T-cell (primary cell): ENCODE results near the gene FAM43A. TPM values are rescaled to one million over a fixed set of nuclear protein-coding genes. Genes with fewer than 3 reads are reported as not detected.
A peak's percentile ranks its signal among the peaks of the same experiment; 100 is the strongest.

Experiments
- ATAC-seq, 4 experiments: fragments of 200-7000 bp in 3 of 4; fragments of 150-1000 bp in 1 of 4; cut with Tn5 transposase; replicated peaks in 1 of 4; 1 replicate in 3 of 4; 2 replicates in 1 of 4; pipeline ENCODE4 v1.10.0; 2021; ENCODE audit warnings: moderate library complexity in 3 of 4, mild to moderate bottlenecking in 2 of 4, moderate number of reproducible peaks in 1 of 4
- CTCF ChIA-PET, 2 donors: fragments of 300-600 bp; sonication (Branson Sonifier 250); formaldehyde crosslinking; loops; one replicate each; lab custom pipeline; 2022; ENCODE audit warnings: antibody characterized with exemption in 2 of 2; lab: Charles Lee
- POLR2A ChIA-PET, 2 donors: fragments of 300-600 bp; sonication (Branson Sonifier 250); formaldehyde crosslinking; loops; one replicate each; lab custom pipeline; 2022; ENCODE audit warnings: antibody characterized with exemption in 2 of 2; lab: Charles Lee
- DNase-seq, 35 experiments: peaks; one replicate each; pipeline versions ENCODE4 v3.0.0 to v3.0.0-alpha.2; 2013 to 2023
- H3K27ac ChIP-seq: one replicate; pipeline ENCODE4 v1.5.1; 2013; ENCODE audit warnings: low read length
- H3K27me3 ChIP-seq, 2 experiments: replicated peaks in 1 of 2; 1 replicate in 1 of 2; 2 replicates in 1 of 2; pipeline versions ENCODE4 v1.6.1 to v1.7.0; 2013; ENCODE audit warnings: low read length in 1 of 2, mixed read lengths in 1 of 2; ENCODE audit not compliant: control insufficient read depth in 2 of 2, insufficient read depth in 2 of 2; ENCODE audit errors: extremely low read depth in 1 of 2
- H3K36me3 ChIP-seq, 2 donors: 1 replicate in 1 of 2; 2 replicates in 1 of 2; pipeline versions ENCODE4 v1.6.1 to v1.7.0; 2013; ENCODE audit warnings: low read length in 1 of 2; ENCODE audit not compliant: control insufficient read depth in 2 of 2, insufficient read depth in 1 of 2; ENCODE audit errors: extremely low read depth in 1 of 2
- H3K4me1 ChIP-seq, 2 experiments: 1 replicate in 1 of 2; 2 replicates in 1 of 2; pipeline versions ENCODE4 v1.6.1 to v1.7.0; 2013; ENCODE audit warnings: low read length in 2 of 2, mixed read lengths in 1 of 2; ENCODE audit not compliant: insufficient read depth in 2 of 2, control insufficient read depth in 1 of 2; ENCODE audit errors: extremely low read depth in 1 of 2
- H3K4me3 ChIP-seq, 2 donors: 1 replicate in 1 of 2; 2 replicates in 1 of 2; pipeline versions ENCODE4 v1.5.1 to v1.7.0; 2013; ENCODE audit warnings: mild to moderate bottlenecking in 2 of 2, low read length in 1 of 2, moderate library complexity in 1 of 2; ENCODE audit not compliant: control insufficient read depth in 1 of 2; ENCODE audit errors: extremely low read depth in 1 of 2
- H3K9me3 ChIP-seq: 2 replicates; pipeline ENCODE4 v1.7.0; 2013
- H3K27ac Mint-ChIP-seq, 2 donors: one replicate each; pipeline ENCODE4 v1.8.0; 2020 to 2021; ENCODE audit warnings: mild to moderate bottlenecking in 2 of 2, mixed read lengths in 2 of 2
- H3K27me3 Mint-ChIP-seq, 2 donors: one replicate each; pipeline ENCODE4 v1.8.0; 2021 to 2022; ENCODE audit warnings: mixed read lengths in 2 of 2
- H3K36me3 Mint-ChIP-seq: one replicate; pipeline ENCODE4 v1.8.0; 2021; ENCODE audit warnings: mixed read lengths
- H3K4me1 Mint-ChIP-seq, 3 donors: one replicate each; pipeline ENCODE4 v1.8.0; 2020 to 2022; ENCODE audit warnings: mixed read lengths in 3 of 3, mild to moderate bottlenecking in 1 of 3
- H3K4me3 Mint-ChIP-seq, 3 donors: one replicate each; pipeline ENCODE4 v1.8.0; 2020 to 2022; ENCODE audit warnings: mild to moderate bottlenecking in 3 of 3, mixed read lengths in 3 of 3, moderate library complexity in 3 of 3
- H3K9me3 Mint-ChIP-seq, 3 donors: one replicate each; pipeline ENCODE4 v1.8.0; 2020 to 2022; ENCODE audit warnings: mixed read lengths in 3 of 3
- WGBS: methylation state at CpG from one replicate; pipeline ENCODE4 v1.1.5; 2013; ENCODE audit warnings: missing lambda C conversion rate; ENCODE audit not compliant: insufficient coverage; 5-methylcytosine and 5-hydroxymethylcytosine counted together
- total RNA-seq, 35 experiments: library from RNA in 6 of 35; stranded (reverse) in 6 of 35; fragments of 120-200 nt in 1 of 35; gene quantifications; one replicate each; pipeline versions ENCODE4 v1.2.1 to v1.2.4 and lab custom pipeline; 2013 to 2026

The FAM43A gene
- total RNA-seq, 5 donors from 2014 or later (not counting 1 experiment from before 2014, with no cell fraction given), result 2.2 to 14.2 (median 8.1) TPM

DNA sequence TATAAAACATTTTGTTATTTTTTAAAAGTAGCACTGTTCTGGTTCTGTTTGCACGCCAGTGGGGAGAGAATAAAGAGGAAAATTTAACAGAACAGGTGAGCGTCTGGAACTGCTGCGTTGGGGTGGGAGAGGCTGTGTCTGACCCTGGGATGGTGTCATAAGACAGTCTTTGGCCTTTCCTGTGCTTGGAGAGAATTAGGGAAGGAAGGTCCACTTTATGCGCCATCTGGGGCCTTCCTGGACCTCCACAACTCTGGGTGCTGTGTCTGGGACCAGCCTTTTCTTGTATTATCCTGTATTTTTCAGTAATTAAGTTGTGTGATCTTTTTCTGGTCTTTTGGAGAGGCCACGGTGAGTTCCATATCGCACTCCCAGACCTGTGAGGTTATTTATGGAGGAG lies 3.3 kb downstream of the FAM43A start:
- ATAC-seq (no peak), DNase-seq (no peak)
- no peaks in the 10 kb centered on the region for H3K9me3 ChIP-seq
- POLR2A ChIA-PET, result interaction anchor here (0.6 to 3.1 kb wide), 4 partner anchors 16 to 50 kb away, joined by 3 to 19 read pairs (median 6); no protein-coding TSS in a partner anchor
- H3K27me3 ChIP-seq, result peaks cover 0 to 21% of the 10 kb centered on the region in 2 experiments
- no peaks in the 10 kb centered on the region for H3K36me3 ChIP-seq
- H3K27ac ChIP-seq, result peak overlapping the region; percentile 49
- Mint-ChIP-seq H3K27ac (peak overlapping the region; percentile 57 to 66), H3K4me1 (peaks cover 35 to 51% (median 40%) of the 10 kb centered on the region in 3 donors), H3K27me3 (peaks cover 13 to 17% of the 10 kb centered on the region in 2 donors), H3K4me3 (peak overlapping the region; percentile 67 to 95 (median 69)), H3K36me3 (no peaks in the 10 kb centered on the region), H3K9me3 (no peaks in the 10 kb centered on the region)
- no peak overlapping the region for H3K4me3 ChIP-seq
- peaks cover 19 to 43% of the 10 kb centered on the region in 2 experiments for H3K4me1 ChIP-seq
- WGBS, result 90% methylated on average over 4 of the region's 6 CpGs
- CTCF ChIA-PET, result interaction anchor here (0.7 to 1.5 kb wide), 3 partner anchors 18 to 1059 kb away, joined by 3 to 10 read pairs (median 3); no protein-coding TSS in a partner anchor

DNA sequence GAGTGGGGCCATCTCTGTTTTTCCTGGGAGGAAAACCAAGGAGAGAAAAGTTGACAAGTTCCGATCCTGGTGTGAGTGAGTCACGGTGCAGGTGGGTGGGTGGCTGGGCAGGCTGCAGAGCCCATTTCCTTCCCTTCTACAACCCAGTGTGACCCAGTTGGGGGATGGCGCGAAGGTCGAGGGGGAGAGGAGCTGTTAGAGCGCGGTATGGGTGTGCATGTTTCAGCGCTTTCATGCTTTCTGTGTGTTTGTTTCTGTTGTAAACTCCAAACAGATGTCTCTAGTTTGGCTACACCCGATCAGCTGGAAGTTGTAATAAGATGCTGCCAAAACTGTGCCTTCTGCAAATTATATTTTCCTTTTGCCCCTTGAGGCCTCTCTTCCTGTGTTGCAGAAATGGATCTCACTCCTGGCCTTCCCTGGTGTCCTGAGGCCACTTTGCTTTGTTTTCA lies 3.8 kb downstream of the FAM43A start:
- Mint-ChIP-seq H3K27me3 (peaks cover 16 to 17% of the 10 kb centered on the region in 2 donors), H3K4me3 (peak overlapping the region in 2 of 3 donors; percentile 69 to 95)

DNA sequence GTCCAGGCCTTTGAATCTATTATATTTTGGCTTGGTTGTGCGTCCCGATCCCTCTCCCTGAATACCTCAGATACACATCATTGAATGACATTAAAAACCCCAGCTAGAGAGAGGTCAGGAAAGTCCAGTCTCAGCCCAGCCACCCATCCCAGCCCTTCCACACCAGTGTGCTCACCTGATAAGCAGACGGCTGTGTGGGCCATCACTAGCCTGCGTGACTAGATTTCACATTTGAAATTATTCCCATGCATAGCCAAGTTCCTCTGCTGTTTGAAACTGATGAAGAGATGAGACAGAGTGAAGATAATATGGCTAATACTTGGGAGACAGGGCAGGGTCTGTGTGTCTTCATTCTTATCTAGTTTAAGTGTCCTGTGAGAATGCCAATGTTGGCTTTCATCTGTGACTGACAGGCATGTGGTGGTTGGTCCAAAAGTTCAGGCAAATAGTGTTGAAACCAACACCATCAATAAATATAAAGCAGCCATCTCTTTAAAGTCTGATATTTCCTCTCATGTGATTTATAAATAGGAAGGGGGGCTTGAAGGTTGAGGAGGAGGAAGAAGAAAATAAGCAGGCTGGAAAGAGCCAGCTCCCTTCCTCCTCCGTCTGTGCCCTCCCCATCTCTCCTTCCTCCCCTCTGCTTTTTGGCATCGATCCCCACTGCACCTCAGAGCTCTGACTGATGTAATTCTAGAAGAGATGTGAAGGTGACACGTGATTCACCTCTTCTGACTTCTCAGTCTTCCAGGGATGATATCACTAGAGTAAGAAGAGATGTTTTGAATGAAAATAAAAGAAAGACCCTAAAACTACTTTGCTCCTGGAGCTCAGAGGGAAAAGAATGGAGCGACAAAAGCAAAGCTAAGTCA lies 5.1 kb downstream of the FAM43A start:
- ATAC-seq (no peak), DNase-seq (no peak)
- Mint-ChIP-seq H3K27me3 (peaks cover 14% of the 10 kb centered on the region in 2 donors), H3K4me3 (no peak overlapping the region), H3K36me3 (no peaks in the 10 kb centered on the region), H3K9me3 (no peaks in the 10 kb centered on the region), H3K4me1 (peaks cover 24 to 34% (median 28%) of the 10 kb centered on the region in 3 donors), H3K27ac (peak overlapping the region in 1 of 2 donors; percentile 23)
- no peak overlapping the region for H3K4me3 ChIP-seq
- H3K9me3 ChIP-seq, result no peaks in the 10 kb centered on the region
- H3K4me1 ChIP-seq, result peaks cover 14 to 32% of the 10 kb centered on the region in 2 experiments
- CTCF ChIA-PET, result no interaction called here
- no peaks in the 10 kb centered on the region for H3K36me3 ChIP-seq
- 100% methylated on average over 3 of the region's 8 CpGs for WGBS
- H3K27me3 ChIP-seq, result peaks cover 0 to 28% of the 10 kb centered on the region in 2 experiments
- POLR2A ChIA-PET, result interaction anchor here in 1 of 2 donors (0.6 kb wide), 1 partner anchor 198 kb away, joined by 3 read pairs; no protein-coding TSS in a partner anchor
- no peak overlapping the region for H3K27ac ChIP-seq

More for the DNA sequence above, 3.8 kb downstream of the FAM43A start:
- no peaks in the 10 kb centered on the region for H3K9me3 ChIP-seq
- DNase-seq (peak in 8 of 35 experiments; percentile 4 to 22 (median 14)), ATAC-seq (no peak)
- H3K4me1 ChIP-seq, result peaks cover 19 to 43% of the 10 kb centered on the region in 2 experiments
- H3K27me3 ChIP-seq, result peaks cover 0 to 21% of the 10 kb centered on the region in 2 experiments
- H3K4me3 ChIP-seq, result no peak overlapping the region
- 33% methylated on average over 1 of the region's 9 CpGs for WGBS
- no peaks in the 10 kb centered on the region for H3K36me3 ChIP-seq
- peak overlapping the region; percentile 49 for H3K27ac ChIP-seq
- no peaks in the 10 kb centered on the region for H3K36me3 Mint-ChIP-seq
- peak overlapping the region; percentile 57 to 66 for H3K27ac Mint-ChIP-seq
- ChIA-PET POLR2A (interaction anchor here (0.6 to 3.1 kb wide), 3 partner anchors 18 to 50 kb away, joined by 3 to 19 read pairs (median 3); no protein-coding TSS in a partner anchor), CTCF (interaction anchor here in 1 of 2 donors (0.7 kb wide), 1 partner anchor 80 kb away, joined by 3 read pairs; no protein-coding TSS in a partner anchor)
- H3K9me3 Mint-ChIP-seq, result no peaks in the 10 kb centered on the region
- peaks cover 35 to 46% (median 35%) of the 10 kb centered on the region in 3 donors for H3K4me1 Mint-ChIP-seq

DNA sequence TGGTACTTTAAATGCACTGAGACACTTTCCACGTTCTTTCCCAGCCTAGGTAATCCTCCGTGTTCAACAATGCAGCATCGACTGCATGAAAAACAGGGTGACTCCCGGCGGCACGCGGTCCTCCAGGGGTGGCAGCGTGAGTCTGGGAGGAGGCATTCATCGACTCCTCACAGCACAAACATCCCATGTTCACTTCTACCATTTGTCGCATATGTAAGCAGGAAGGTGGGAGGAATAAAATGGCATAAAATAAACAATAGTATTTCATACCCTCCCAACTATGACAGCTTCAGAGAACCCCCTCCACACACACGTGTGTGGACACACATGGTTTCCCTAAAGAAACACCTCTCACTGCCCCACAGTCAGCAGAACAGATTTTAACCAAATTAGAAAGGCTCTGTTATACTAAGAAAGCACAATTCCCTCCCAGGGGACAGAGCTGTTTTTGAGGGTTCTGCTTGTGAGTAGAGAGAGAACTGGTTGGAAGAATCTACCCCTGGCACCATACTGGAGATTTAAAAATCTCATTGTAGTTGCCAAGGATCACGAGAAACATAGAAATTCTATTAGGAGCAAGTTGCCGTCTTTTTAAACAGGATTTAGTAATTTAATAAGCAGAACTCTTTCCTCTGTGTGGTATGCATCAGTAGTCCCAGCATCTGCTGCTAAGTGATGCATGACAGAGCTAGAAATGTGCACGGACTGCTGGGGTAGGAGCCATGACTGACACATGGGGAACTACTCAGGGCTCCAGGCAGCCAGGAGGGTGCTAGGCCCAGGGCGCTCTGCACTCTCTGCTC lies 6.0 kb downstream of the FAM43A start:
- Histone ChIP-seq H3K9me3 (no peaks in the 10 kb centered on the region), H3K36me3 (no peaks in the 10 kb centered on the region), H3K27me3 (peaks cover 0 to 21% of the 10 kb centered on the region in 2 experiments), H3K4me3 (no peak overlapping the region), H3K27ac (no peak overlapping the region), H3K4me1 (peaks cover 12 to 25% of the 10 kb centered on the region in 2 experiments)
- peaks cover 21 to 38% (median 25%) of the 10 kb centered on the region in 3 donors for H3K4me1 Mint-ChIP-seq
- ATAC-seq (no peak), DNase-seq (no peak)
- ChIA-PET POLR2A (no interaction called here), CTCF (no interaction called here)
- no peaks in the 10 kb centered on the region for H3K36me3 Mint-ChIP-seq
- 85% methylated on average over 5 of the region's 15 CpGs for WGBS
- no peak overlapping the region for H3K27ac Mint-ChIP-seq
- no peaks in the 10 kb centered on the region for H3K9me3 Mint-ChIP-seq
- no peak overlapping the region for H3K4me3 Mint-ChIP-seq
- peaks cover 15 to 16% of the 10 kb centered on the region in 2 donors for H3K27me3 Mint-ChIP-seq

DNA sequence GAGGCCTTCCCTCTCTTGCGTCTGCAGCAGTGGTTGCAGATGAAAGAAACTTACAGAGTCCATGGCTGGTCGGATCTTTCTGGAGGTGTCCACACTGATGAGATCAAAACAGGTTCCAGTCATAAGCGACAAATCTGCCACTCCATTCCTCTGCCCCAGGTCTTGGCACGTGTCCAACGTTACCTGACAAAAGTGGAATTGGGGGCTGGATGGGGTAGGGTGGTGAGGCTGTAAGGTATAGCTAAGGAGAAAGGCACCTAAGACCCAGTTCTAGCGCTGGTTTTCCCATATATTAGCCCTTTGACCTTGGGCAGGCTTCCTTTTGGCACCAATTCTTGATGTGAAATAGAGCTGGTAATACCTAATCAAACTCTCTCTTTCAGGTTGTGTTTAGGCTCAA lies 11.0 kb downstream of the FAM43A start:
- DNase-seq (no peak), ATAC-seq (no peak)
- Mint-ChIP-seq H3K4me1 (peaks cover 0 to 8% (median 4%) of the 10 kb centered on the region in 3 donors), H3K9me3 (peaks cover 0 to 6% (median 0%) of the 10 kb centered on the region in 3 donors), H3K27ac (no peak overlapping the region), H3K36me3 (no peaks in the 10 kb centered on the region), H3K27me3 (peaks cover 11 to 14% of the 10 kb centered on the region in 2 donors), H3K4me3 (no peak overlapping the region)
- ChIA-PET POLR2A (no interaction called here), CTCF (interaction anchor here in 1 of 2 donors (1.2 kb wide), 1 partner anchor 14 kb away, joined by 3 read pairs; no protein-coding TSS in a partner anchor)
- no peaks in the 10 kb centered on the region for H3K9me3 ChIP-seq
- 36% methylated on average over 2 of the region's 6 CpGs for WGBS
- H3K4me1 ChIP-seq, result no peaks in the 10 kb centered on the region
- no peak overlapping the region for H3K4me3 ChIP-seq
- H3K27ac ChIP-seq, result no peak overlapping the region
- H3K36me3 ChIP-seq, result no peaks in the 10 kb centered on the region
- peaks cover 0 to 19% of the 10 kb centered on the region in 2 experiments for H3K27me3 ChIP-seq
